ENCODE measurements around the gene KCNQ1. TPM values are rescaled to one million over a fixed set of nuclear protein-coding genes. Genes with fewer than 3 reads are reported as not detected.

Gene KCNQ1
- total and polyA plus RNA-seq, 2 donors, result 6.3 to 9.1 TPM

DNA sequence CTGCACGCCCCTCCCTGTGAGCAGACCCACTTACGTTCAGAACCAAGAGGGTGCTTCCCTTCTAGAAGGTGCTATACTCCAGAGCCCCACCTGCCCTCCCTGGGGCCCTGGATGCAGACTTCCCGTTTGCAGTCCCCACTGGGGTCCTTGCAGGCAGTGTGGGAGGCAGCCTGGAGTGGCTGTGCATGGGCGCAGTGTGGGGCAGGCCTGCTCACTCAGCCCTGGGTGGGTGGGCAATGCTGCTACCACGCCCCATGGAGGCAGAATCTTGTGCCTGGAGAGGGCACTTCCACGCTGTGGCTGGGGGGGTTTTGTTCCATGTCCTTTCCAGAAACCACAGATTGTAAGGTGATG, 138.8 kb downstream of the KCNQ1 start:
- no peaks in the 10 kb centered on the region for H3K4me1 ChIP-seq (ENCODE audit: insufficient read depth)
- no peak overlapping the region for H3K27ac ChIP-seq (ENCODE audit: low read depth)
- no peak overlapping the region for H3K4me3 ChIP-seq (ENCODE audit: low read depth, low read length)
- no peak for DNase-seq (ENCODE audit: extremely low spot score)
- no peaks in the 10 kb centered on the region for H3K36me3 ChIP-seq (ENCODE audit: insufficient read depth)
- 94% methylated on average over 6 of the region's 6 CpGs for WGBS

- DNase-seq (ENCODE audit: extremely low spot score), result no peak
- 66% methylated on average over 4 of the region's 4 CpGs for WGBS
- Histone ChIP-seq H3K4me1 (ENCODE audit: insufficient read depth) (no peaks in the 10 kb centered on the region), H3K4me3 (ENCODE audit: low read depth, low read length) (no peak overlapping the region), H3K27ac (ENCODE audit: low read depth) (no peak overlapping the region), H3K36me3 (ENCODE audit: insufficient read depth) (no peaks in the 10 kb centered on the region)
These were observed 139.6 kb downstream of the KCNQ1 start for GRCh38 chr11:2584434-2584811.

GRCh38 chr11:2584812-2585565, 140.2 kb downstream of the KCNQ1 start:
- H3K4me3 ChIP-seq (ENCODE audit: low read depth, low read length), result no peak overlapping the region
- no peaks in the 10 kb centered on the region for H3K36me3 ChIP-seq (ENCODE audit: insufficient read depth)
- 94% methylated on average over 18 of the region's 18 CpGs for WGBS
- H3K4me1 ChIP-seq (ENCODE audit: insufficient read depth), result no peaks in the 10 kb centered on the region
- H3K27ac ChIP-seq (ENCODE audit: low read depth), result no peak overlapping the region
- DNase-seq (ENCODE audit: extremely low spot score), result no peak

GRCh38 chr11:2585566-2586086, 140.8 kb downstream of the KCNQ1 start:
- no peak for DNase-seq (ENCODE audit: extremely low spot score)
- H3K4me1 ChIP-seq (ENCODE audit: insufficient read depth), result no peaks in the 10 kb centered on the region
- 93% methylated on average over 6 of the region's 6 CpGs for WGBS
- no peak overlapping the region for H3K27ac ChIP-seq (ENCODE audit: low read depth)
- H3K4me3 ChIP-seq (ENCODE audit: low read depth, low read length), result no peak overlapping the region
- H3K36me3 ChIP-seq (ENCODE audit: insufficient read depth), result no peaks in the 10 kb centered on the region

DNA sequence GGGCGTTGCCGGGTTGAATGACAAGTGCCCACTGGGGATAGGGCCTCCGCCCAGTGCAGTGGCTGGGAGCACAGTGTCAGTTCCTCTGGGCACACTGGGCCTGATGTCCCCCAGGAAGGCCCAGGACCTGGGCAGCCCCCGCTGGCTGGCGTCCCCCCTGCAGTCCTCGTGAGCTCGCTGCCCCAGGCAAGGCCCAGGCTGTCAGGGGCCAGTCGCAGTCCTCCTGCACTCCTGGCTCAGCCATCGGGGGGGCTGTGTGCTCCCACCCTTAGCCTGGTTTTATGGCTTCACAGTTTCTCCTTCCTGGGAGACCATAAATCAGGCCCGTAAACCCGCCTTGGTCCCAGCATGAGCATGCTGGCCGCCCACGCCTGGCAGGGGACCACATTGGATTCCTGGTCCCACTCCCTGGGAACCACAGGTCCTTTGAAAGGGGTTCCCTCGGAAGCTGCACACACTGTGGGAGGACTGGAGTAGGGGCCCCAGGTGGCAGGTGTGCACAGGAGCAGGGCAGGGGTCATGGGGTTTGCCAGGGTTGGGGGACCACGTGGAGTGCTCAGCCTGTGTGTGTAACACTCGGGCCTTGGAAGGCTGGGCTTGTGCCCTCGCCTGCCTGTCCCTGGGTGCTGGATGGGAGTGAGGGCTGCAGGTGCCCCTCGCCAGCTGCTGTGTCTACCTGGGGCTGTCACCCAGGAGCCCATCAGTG, 141.4 kb downstream of the KCNQ1 start:
- WGBS, result 72% methylated on average over 18 of the region's 18 CpGs
- no peak overlapping the region for H3K27ac ChIP-seq (ENCODE audit: low read depth)
- H3K4me3 ChIP-seq (ENCODE audit: low read depth, low read length), result no peak overlapping the region
- no peaks in the 10 kb centered on the region for H3K4me1 ChIP-seq (ENCODE audit: insufficient read depth)
- H3K36me3 ChIP-seq (ENCODE audit: insufficient read depth), result no peaks in the 10 kb centered on the region
- no peak for DNase-seq (ENCODE audit: extremely low spot score)

DNA sequence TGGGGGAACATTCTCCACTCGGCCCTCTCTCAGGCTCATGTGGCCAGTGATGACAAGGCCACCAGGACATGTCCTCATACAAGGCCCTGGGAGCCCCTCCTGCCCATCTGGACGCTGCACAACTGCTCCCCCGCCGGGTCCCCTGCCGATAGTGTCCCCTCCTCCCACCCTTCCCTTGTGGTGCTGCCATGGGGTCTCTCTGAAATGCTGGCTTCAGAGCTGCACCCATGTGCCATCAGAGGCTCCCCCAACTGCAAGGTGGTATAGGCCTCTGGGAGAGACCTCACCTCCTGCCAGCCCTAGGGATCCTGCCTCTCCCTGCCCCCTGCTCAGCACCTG, 142.0 kb downstream of the KCNQ1 start:
- Histone ChIP-seq H3K4me3 (ENCODE audit: low read depth, low read length) (no peak overlapping the region), H3K36me3 (ENCODE audit: insufficient read depth) (no peaks in the 10 kb centered on the region), H3K4me1 (ENCODE audit: insufficient read depth) (no peaks in the 10 kb centered on the region), H3K27ac (ENCODE audit: low read depth) (no peak overlapping the region)
- DNase-seq (ENCODE audit: extremely low spot score), result no peak
- 91% methylated on average over 5 of the region's 5 CpGs for WGBS

DNA sequence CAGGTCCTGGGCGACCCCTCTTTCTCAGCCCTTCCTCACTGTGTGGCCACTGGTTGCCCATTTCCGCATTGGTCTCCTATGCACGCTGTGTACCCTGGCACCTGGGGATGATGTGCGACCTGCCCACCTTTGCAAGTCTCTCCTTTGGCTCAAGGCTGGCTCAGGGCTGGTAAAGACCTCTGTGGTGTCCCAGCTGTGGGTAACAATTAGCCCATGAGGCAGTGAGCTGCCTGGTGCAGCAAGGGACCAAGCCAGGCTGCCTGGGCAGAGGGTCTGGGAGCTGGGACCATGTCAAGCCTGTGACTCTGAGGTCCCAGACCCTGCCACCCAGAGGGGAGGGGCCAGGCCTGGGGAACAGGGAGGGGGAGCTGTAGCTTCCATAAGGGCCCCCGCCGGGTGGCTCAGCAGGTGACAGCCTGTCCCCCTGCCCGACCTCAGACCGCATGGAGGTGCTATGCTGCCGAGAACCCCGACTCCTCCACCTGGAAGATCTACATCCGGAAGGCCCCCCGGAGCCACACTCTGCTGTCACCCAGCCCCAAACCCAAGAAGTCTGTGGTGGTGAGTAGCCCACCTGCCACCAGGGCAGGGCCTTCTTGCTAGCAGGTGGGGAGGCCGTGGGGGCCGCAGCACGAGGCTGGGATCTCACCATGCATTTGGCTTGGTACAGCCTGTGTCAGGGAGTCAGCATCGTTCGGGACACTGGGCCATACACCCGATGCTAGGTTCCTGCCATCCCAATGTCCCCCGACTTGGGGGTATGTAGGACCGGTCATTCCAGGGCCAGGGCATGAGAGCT, 142.5 kb downstream of the KCNQ1 start:
- DNase-seq (ENCODE audit: extremely low spot score), result no peak
- no peak overlapping the region for H3K27ac ChIP-seq (ENCODE audit: low read depth)
- no peaks in the 10 kb centered on the region for H3K4me1 ChIP-seq (ENCODE audit: insufficient read depth)
- no peaks in the 10 kb centered on the region for H3K36me3 ChIP-seq (ENCODE audit: insufficient read depth)
- 95% methylated on average over 20 of the region's 20 CpGs for WGBS
- no peak overlapping the region for H3K4me3 ChIP-seq (ENCODE audit: low read depth, low read length)

DNA sequence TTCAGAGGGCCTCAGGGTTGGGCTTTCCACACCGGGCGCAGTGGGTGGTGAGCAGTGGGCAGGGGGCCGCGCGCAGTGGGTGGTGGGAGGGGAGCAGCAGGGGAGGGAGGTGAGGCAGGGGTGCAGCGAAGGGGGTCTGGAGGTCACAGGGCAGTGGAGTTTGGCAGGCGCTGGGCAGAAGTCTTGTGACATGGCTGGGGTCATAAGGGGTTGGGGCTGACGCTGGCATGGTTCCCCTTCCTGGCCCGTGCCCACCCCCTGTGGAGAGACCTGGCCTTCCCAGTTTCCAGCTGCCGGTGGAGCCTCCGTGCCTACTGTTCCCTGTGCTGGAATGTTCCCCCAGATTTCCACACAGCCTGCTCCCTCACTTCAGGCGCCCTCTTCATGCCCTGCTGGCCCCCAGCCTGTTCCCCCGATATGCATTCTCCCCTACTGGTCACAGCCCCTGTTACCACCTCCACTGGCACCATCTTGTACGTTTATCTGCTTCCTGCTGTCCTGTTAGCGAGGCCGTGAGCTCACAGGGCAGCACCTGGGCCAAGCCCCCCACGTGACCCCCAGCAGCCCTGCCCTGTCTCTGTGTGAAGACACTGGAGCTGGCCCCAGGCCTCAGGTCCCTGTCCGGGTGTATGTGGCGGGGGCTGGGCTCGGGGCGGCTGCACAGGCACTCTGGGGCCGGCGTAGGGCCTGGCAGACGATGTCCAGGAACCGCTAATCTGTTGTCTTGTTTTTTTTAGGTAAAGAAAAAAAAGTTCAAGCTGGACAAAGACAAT, 143.4 kb downstream of the KCNQ1 start:
- no peak overlapping the region for H3K4me3 ChIP-seq (ENCODE audit: low read depth, low read length)
- no peak for DNase-seq (ENCODE audit: extremely low spot score)
- no peaks in the 10 kb centered on the region for H3K4me1 ChIP-seq (ENCODE audit: insufficient read depth)
- WGBS, result 89% methylated on average over 25 of the region's 25 CpGs
- H3K27ac ChIP-seq (ENCODE audit: low read depth), result no peak overlapping the region
- no peaks in the 10 kb centered on the region for H3K36me3 ChIP-seq (ENCODE audit: insufficient read depth)

GRCh38 chr11:2588809-2589537, 144.2 kb downstream of the KCNQ1 start:
- Histone ChIP-seq H3K4me1 (ENCODE audit: insufficient read depth) (no peaks in the 10 kb centered on the region), H3K27ac (ENCODE audit: low read depth) (no peak overlapping the region), H3K4me3 (ENCODE audit: low read depth, low read length) (no peak overlapping the region), H3K36me3 (ENCODE audit: insufficient read depth) (no peaks in the 10 kb centered on the region)
- no peak for DNase-seq (ENCODE audit: extremely low spot score)
- 88% methylated on average over 29 of the region's 29 CpGs for WGBS

GRCh38 chr11:2589538-2589934, 144.7 kb downstream of the KCNQ1 start:
- no peaks in the 10 kb centered on the region for H3K4me1 ChIP-seq (ENCODE audit: insufficient read depth)
- H3K4me3 ChIP-seq (ENCODE audit: low read depth, low read length), result no peak overlapping the region
- H3K36me3 ChIP-seq (ENCODE audit: insufficient read depth), result no peaks in the 10 kb centered on the region
- DNase-seq (ENCODE audit: extremely low spot score), result no peak
- 92% methylated on average over 12 of the region's 12 CpGs for WGBS
- no peak overlapping the region for H3K27ac ChIP-seq (ENCODE audit: low read depth)

DNA sequence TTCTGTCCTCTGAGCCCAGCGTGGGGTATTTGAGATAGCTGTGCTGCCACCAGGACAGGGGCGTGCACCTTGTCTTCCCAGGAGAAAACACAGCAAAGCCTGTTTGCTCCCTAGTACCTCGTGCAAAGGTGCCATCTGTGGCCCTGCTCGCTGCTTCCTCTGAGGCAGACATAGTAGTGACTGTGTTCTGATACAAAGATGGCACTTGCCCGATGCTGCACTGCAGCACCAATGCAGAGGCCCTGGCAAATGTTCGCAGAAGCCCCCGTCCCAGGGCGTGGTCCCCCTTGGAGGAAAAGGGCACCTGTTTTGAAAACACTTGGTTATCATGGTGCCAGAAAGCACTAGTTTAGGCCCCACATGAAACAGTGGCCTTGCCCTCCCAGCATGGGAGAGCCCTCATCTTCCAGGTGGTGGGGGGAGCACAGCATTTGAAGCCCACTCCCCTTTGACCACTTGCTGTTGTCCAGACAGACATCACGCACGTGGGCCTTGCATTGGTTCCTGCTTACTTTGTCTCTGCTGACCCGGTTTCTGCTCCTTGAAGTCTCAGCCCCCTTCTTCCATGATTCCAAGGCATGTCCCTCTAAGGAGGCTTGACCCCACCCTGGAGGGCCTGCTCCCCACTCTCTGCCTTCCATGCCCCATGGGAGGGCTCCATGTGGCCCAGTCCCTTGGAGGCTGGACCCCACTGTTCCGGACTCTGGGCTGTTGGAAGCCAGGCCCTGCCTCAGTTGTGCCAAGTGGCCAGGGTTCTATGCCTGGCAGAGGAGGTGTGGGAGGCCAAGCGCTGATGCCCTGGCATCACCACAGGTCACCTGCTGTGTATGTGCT, 145.5 kb downstream of the KCNQ1 start:
- Histone ChIP-seq H3K36me3 (ENCODE audit: insufficient read depth) (no peaks in the 10 kb centered on the region), H3K4me3 (ENCODE audit: low read depth, low read length) (no peak overlapping the region), H3K4me1 (ENCODE audit: insufficient read depth) (no peaks in the 10 kb centered on the region), H3K27ac (ENCODE audit: low read depth) (no peak overlapping the region)
- WGBS, result 93% methylated on average over 13 of the region's 13 CpGs
- no peak for DNase-seq (ENCODE audit: extremely low spot score)

Measured in urinary bladder (tissue), 4 donors.